ELR (cell line): ENCODE data around the gene SEMA4C.
A peak's percentile ranks its signal among the peaks of the same experiment; 100 is the strongest.
"Not testable (repeated sequence)": the region's sequence is repeated elsewhere in the genome, so short reads cannot be mapped to it uniquely, and the experiment has no call there.

ENCODE experiments used
- DNase-seq: peaks from one replicate; pipeline ENCODE4 v3.0.0-alpha.2; 2015; ENCODE audit warnings: low read depth

SEMA4C gene

DNA sequence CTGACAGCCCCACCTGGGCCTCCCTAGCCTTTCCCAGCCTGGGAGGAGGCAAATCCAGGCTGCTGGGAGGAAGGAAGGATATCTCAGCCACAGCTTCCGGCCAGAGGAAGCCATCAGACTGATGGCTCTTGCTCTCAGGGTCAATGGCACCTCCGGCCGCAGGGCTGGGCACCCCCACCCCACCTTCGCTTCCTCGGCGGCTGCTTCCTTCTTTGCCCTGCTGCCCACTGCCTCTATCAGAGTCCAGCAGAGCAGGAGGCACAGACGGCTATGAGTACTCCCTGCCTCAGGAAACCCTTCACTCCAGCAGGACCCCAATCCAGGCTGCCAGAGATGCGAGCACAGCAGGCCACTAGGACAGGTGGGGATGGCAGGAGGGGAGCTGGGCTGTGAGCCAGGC lies 3.3 kb downstream of the SEMA4C start:
- DNase-seq = no peak

- no peak for DNase-seq
These were observed 3.7 kb downstream of the SEMA4C start for GRCh38 chr2:96866149-96866548.

DNA sequence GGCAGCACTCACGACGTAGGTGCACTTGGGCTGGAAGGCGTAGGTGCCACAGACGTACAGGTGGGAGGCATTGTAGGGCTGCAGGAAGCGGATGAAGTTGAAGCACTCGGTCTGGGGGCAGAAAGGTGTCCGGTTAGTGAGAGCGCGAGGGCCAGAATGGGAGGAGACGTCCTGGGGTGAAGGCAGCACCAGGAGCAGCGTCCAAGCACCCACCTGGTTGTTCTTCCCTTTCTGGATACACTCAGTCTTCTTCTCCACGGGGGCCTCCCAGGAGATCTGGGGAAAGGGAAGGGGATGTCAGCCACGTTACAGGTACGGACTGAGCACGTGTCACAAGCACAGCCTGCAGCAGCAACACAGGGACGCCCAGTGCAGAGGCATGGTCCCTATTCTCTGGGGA lies 4.2 kb downstream of the SEMA4C start:
- no peak for DNase-seq

DNA sequence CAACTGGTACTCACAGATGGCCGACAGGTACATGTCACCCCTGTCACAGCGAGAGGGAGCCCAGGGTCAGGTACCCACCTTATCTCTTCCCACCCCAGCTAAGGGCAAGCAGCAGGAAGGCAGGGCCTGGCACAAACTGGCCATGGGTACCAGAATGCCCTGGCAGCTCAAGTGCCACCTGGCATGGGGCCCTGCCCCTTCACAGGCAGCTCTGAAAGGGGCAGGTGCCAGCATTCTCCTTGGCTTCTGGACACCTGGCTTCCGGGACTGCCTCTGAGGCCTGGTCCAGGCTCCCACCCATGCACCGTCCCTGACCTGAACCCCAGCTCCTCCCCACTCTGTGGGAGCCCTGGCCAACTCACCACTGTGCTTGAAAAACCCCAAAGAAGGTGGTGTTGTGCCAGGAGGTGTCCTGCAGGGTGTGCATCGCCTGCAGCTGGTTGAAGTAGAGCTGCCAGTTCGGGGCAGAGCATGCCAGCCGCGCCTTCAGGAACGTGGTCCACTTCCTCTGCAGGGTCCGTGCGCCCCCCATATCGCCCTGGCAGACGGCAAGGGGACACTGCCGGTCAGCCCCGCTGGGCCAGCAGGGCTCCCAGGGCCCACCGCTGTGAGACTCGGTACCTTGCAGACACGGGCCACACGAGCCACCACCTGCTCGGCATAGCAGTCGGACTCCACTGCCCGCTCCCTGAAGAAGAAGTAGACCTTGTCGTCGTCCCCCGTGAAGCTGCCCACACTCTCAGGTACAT lies 5.4 kb downstream of the SEMA4C start:
- DNase-seq = no peak

DNA sequence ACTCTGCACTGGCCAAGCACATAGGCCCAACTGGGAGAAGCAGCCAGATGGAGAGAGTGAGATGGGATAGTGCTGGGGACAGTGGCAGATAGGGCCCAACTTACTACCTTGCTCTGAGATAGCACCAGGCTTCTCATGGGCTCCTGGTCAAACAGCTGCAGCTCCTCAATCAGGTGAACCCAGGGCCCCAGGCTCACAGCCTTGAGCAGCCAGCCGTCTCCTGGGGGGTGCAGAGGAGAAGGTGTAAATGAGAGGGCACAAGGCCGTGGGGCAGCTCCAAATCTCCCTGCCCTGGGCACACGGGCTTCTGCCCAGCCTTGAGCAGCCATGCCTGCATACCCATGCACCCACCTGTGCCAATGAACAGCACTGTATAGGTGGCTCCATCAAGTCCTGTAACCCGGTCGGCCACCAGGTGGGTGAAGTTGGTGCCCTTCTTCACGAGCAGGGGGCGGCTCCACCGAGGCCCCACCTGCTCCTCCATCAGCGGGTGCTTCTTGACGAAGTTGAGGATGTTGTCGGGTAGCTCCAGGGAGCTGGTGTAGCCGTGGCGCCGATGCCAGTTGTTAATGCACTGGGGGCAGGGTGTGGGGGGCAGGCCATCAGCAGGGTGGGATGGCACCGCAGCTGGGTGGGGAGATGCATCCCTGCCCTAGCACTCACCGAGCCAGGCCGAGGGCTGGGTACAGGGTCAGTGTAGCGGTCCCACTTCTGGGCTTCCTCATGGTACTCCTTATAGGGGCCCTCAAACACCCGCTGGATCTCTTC lies 6.1 kb downstream of the SEMA4C start:
- DNase-seq = no peak

- DNase-seq = not testable (repeated sequence)
These were observed 6.8 kb downstream of the SEMA4C start for GRCh38 chr2:96863056-96863455.

GRCh38 chr2:96861074-96861473 lies 8.8 kb downstream of the SEMA4C start:
- no peak for DNase-seq

- DNase-seq = no peak
These were observed 9.5 kb downstream of the SEMA4C start for GRCh38 chr2:96860065-96861029.

GRCh38 chr2:96859681-96860064 lies 10.2 kb downstream of the SEMA4C start:
- DNase-seq = no peak

- DNase-seq = no peak
These were observed 10.7 kb downstream of the SEMA4C start for GRCh38 chr2:96859099-96859649.

- peak; percentile 97 for DNase-seq
These were observed 12.1 kb downstream of the SEMA4C start, which contains the start of gene ANKRD39 for GRCh38 chr2:96857667-96858372. TSS of gene ANKRD39 (minus strand) at chr2:96858016. CDS start at chr2:96857987, 29 bp downstream.

GRCh38 chr2:96856776-96857666 lies 12.9 kb downstream of the SEMA4C start:
- peak; percentile 68 for DNase-seq

GRCh38 chr2:96853321-96853720 lies 16.6 kb downstream of the SEMA4C start:
- DNase-seq = no peak

GRCh38 chr2:96852667-96853066 lies 17.2 kb downstream of the SEMA4C start:
- no peak for DNase-seq

- no peak for DNase-seq
These were observed 21.6 kb downstream of the SEMA4C start for GRCh38 chr2:96848264-96848663.

DNA sequence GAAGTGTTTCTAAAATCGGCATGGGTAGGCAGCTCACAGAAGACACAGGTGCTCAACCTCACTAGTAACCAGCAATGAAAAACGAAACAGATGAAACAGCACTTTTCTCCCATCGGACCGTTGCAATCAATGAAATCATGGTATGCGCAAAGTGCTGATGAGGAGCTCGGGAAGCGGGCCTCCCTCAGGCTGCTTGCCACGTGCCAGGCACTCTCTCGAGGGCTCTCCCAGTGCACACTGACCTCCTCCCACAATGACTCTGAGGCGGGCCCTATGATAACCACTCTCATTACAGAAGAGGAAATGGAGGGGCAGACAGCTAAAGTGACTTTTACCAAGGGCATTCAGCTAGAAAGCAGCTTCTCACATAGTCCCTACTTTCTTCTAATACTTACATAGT lies 22.3 kb downstream of the SEMA4C start:
- DNase-seq = no peak

GRCh38 chr2:96846825-96847224 lies 23.1 kb downstream of the SEMA4C start:
- no peak for DNase-seq

DNA sequence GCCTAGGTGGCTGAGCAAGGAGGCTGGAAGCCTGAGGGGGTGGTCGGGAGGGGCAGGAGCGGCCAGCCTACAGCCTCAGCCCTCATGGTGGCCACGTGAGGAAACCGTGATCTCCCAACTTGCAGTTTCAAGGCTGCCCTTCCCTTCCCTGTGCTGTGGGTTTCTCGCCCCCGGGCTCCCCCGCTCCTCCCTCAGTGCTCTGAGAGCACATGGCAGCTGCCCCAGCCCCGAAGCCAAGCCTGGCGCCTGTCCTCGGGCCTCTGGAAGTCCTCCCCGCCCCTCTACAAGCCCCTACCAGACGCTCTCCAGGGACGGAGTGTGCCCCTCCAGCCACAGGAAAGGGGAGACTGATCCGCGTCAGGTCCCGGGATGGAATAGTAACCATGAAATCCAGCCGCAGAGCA lies 25.5 kb downstream of the SEMA4C start:
- no peak for DNase-seq

GRCh38 chr2:96843538-96844268 lies 26.2 kb downstream of the SEMA4C start, which contains the start of gene ANKRD23:
TSS of gene ANKRD23 (minus strand) at chr2:96844021. CDS start at chr2:96843992, 29 bp downstream.
- no peak for DNase-seq
